Activated CD4-positive, alpha-beta T cell treated with anti-CD3 and anti-CD28 coated beads, Interleukin-2, amount 50 U/mL, for 16 hours (primary cell): Measurements from ENCODE around the gene RBM26.
A peak's percentile ranks its signal among the peaks of the same experiment; 100 is the strongest.

Experiments used
- DNase-seq: peaks from one replicate; pipeline ENCODE4 v3.0.0-alpha.2; 2020

The RBM26 gene, protein sequence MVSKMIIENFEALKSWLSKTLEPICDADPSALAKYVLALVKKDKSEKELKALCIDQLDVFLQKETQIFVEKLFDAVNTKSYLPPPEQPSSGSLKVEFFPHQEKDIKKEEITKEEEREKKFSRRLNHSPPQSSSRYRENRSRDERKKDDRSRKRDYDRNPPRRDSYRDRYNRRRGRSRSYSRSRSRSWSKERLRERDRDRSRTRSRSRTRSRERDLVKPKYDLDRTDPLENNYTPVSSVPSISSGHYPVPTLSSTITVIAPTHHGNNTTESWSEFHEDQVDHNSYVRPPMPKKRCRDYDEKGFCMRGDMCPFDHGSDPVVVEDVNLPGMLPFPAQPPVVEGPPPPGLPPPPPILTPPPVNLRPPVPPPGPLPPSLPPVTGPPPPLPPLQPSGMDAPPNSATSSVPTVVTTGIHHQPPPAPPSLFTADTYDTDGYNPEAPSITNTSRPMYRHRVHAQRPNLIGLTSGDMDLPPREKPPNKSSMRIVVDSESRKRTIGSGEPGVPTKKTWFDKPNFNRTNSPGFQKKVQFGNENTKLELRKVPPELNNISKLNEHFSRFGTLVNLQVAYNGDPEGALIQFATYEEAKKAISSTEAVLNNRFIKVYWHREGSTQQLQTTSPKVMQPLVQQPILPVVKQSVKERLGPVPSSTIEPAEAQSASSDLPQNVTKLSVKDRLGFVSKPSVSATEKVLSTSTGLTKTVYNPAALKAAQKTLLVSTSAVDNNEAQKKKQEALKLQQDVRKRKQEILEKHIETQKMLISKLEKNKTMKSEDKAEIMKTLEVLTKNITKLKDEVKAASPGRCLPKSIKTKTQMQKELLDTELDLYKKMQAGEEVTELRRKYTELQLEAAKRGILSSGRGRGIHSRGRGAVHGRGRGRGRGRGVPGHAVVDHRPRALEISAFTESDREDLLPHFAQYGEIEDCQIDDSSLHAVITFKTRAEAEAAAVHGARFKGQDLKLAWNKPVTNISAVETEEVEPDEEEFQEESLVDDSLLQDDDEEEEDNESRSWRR

DNA sequence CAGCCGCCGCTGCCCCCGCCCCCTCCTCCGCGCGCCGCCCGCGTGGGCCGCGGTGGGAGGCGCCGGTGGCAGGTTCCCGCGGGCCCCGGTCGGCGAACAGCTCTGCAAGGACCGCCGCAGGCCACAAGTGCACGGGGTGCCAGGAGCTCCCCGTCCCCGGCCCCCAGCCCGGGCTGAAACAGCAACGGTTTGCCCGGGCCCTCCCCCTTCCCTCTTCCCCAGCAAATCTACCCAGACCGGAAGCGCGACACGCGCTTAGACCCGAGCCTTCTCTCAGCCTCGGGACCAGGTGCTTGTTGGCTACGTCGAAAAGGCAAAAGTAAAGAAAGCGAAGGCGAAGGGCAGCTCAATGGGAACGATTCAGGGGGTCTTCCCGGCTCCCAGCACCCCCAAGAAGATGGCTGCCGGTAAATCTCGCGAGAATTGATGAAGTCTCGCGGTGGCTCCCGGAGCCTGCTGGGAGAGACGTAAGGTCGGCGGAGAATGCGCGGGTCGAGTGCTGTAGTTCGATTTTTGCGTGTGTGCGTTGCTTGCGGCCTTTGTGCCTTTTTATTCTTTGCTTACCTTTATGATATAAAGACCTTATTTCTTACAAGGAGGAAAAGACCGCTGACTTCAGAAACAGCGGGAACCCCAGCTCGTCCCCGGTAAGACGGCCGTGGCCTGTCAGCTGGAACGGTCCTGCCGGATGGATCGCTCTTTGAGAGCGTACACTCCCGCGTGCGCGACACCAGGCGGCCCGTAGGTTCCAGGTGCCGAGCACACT is at the start of gene RBM26:
RBM26 (minus strand) TSS at position 425 of the 766 bp plus-strand sequence. CDS start 481 bp downstream, outside the sequence.
- peak; percentile 96 for DNase-seq

DNA sequence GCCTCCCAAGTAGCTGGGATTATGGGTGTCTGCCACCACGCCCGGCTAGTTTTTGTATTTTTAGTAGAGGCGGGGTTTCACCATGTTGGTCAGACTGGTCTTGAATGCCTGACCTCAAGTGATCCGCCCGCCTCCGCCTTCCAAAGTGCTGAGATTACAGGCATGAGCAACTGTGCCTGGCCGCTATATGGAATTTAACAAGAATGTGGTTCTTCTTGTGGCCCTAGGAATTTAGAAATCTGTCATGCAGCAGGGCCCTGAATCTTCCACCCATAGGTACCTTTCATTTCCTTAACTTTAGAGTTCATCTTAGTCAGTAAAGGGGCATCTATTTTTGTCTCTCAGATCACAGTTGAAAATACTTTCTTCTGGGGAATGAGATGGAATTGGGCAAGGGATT is 49.3 kb upstream of the RBM26 start:
- no peak for DNase-seq

DNA sequence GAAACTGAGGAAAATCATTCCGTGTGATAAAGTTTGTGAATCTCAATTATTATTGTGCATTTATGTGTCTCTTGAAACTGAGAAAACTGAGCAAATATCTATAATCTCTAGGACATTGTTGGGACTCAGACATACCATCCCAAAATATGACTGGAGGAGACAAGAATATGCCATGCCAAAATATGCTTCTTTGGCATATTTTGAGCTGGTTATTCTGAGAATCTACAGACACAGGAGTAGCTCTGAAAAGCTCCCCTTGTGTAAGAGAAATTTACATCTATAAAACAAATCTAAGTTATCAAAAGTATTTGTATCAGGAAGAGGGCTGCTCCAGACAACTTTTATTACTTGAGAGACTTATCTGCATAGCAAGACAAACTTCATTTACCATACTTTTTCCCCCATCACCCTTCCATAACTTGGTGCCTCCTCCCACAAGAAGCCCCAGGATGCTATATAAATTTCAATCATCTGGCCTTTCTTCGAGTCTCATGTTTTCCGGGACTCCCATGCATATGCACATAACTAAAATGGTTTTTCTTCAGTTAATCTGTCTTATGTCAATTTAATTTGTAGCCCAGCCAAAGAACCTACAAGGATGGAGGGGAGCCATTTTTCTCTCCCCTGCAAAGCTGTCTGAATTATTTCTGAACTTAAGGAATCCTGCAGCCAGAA is 46.3 kb upstream of the RBM26 start:
- DNase-seq = no peak

DNA sequence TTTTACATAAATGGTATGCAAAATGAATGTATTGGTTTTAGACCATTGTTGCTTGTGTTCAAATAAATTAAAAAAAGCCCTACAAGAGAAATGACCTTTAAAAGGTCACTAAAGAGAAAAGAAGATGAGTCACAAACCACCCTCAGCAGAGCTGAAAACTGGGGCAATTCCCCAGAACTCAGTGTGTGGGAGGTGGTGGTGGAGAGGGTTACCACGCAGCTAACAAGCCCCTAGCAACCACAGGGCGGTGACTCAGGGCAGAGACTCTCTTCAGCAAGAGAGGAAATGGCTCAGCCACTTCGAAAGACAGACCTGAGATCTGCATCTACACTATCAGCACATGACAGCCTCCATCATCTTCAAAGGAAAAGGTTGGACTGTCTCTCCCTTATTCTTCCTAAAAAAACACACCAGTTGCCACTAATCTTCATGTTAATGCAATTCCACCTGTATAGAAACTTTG is 45.5 kb upstream of the RBM26 start:
- DNase-seq = peak; percentile 97

DNA sequence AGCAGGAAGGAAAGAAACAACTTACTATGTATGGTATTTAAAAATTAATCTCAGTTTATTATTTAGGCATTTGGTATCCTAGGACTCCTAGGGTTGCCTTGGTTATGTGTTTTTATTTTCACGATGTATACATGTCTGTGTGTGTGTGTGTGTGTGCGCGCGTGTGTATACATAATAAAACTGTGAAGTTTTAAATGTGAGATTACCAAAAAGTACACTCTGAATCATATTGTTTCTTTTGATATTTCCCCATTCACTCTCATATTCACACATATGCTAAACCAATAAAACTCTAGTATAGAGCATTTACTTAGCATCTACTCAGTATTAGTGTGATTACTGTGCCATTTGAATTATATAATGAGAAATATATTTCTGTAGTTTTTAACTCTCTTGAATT is 44.1 kb upstream of the RBM26 start:
- DNase-seq = peak; percentile 57

DNA sequence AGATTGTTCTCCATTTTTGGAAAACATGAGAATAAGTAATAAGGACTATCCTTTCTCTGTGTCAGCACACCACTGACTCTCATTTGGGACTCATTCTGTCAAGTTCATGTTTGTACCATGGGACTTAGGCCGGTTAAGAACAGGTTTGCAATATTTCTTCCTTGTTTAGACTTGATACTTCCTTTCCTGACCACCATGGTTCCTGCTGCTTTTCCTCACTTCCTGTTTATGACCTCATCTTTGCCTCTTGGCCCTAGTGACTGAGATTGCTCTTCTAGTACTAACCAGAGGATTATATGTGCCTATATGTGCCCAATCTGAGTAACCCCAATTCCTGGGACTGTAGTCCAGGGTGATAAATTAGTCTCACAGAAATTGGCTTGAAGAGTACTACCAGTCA is 42.4 kb upstream of the RBM26 start:
- DNase-seq = peak; percentile 51

DNA sequence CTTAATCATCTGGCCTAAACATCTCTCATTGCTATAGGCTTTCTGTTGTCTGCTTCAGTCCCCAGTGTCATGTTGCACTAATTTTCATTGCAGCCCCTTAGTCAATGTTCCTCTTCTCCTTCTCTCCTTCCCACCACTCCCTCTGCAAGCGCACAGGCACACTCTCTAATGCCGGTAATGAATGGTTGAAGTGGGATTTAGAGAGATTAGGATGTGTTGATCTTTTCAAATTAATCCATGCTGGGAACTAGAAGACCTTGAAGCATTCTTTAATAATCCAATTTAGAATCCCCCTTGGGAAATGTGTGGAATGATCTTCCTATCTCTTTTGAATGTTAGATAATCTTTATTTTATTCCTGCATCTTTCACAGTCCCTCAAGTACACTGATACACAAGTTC is 41.7 kb upstream of the RBM26 start:
- no peak for DNase-seq

DNA sequence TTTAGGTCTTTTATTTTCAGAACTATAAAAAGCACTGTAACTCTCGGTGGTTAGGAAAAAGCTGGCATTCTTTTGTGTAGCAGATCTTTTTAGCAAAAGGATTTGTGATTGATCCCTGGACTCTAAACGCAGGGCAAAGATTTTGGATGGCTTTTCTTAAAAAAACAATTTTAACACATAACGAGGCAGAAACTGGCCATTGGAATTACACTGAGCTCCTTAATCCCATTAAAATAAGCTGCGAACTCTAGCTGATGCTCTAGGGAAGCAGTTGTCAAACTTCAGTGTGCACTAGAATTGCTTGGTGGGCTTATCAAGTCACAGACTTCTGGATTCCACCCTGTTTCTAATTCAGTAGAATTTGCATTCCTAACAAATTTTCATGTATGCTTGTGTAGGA is 41.1 kb upstream of the RBM26 start:
- no peak for DNase-seq

DNA sequence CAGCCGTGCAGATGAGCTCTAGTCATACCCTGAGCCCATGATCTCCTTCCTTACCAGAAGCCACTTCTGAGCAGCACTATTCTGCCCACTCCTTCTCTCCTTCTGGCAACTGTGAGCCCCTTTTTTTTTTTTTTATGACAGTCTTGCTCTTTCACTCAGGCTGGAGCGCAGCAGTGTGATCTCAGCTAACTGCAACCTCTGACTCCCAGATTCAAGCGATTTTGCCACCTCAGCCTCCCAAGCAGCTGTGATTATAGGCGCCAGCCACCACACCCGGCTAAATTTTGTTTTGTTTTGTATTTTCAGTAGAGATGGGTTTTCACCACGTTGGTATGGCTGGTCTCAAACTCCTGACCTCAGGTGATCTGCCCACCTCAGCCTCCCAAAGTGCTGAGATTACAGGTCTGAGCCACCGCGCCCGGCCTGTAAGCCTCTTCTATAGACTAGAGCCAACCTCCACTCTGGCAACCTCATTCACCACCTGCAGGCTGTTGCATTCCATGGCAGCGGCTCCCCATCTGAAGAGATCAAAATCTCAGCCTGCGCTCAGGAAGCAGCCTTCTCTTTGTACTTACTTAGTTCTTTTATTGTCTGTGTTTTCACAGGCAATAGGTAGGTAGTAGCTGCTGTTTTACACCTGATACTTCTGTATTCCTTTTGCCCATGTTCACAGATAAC is 40.1 kb upstream of the RBM26 start:
- DNase-seq = no peak

DNA sequence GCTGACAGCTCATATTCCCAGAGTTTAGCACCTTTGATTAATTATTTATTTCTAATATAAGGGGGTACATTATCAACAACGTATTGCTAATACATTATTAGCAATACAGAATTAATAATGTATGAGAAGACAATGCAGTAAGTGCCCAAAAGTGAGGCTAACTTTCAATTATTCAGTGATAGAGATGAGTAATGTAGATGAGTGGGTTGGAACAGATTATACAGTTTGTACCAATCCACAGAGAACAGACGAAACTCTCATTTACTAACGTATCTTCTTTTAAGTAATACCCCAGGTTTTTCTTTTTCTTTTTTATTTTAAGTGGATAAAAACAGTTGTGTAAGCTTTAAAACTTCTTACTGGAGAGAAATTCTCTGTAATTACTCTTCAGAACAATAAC is 36.7 kb upstream of the RBM26 start:
- DNase-seq = no peak

DNA sequence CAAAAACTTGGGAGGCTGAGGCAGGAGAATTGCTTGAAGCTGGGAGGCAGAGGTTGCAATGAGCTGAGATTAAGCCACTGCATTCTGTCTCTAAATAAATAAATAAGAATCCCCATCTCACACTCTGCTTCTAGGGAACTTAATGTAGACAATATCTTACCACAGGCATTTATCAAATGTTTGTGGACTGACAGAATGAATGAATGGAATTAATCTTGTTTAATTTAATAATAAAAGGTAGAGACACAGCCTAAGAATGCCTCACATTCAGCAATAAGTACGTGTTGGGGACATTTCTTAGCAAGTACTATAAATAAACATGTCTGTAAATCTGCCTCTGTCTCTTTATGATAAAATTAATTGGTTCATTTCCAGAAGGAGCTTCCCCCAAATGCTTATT is 36.2 kb upstream of the RBM26 start:
- DNase-seq = no peak

DNA sequence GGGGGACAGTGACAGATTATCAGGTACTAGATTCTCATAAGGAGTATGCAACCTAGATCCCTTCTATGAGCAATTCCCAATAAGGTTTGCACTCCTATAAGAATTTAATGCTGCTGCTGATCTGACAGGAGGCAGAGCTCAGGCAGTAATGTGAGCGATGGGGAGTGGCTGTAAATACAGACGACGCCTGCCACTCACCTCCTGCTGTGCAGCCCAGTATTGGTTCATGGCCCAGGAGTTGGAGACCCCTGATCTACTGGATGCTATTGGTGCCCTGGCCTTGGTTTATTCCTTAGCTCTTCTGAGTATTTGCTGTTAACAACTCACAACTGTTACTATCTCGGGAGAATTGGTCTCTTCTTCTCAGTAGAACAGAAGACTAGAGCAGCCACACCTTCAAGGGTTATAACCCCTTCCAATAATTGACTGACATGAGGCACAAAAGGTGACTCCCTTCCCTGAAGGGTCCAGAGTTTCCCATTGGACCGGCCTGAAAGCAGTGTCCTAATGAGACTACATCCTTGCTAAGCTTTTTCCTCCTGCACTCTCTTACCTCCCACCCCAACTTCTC is 35.0 kb upstream of the RBM26 start:
- no peak for DNase-seq

DNA sequence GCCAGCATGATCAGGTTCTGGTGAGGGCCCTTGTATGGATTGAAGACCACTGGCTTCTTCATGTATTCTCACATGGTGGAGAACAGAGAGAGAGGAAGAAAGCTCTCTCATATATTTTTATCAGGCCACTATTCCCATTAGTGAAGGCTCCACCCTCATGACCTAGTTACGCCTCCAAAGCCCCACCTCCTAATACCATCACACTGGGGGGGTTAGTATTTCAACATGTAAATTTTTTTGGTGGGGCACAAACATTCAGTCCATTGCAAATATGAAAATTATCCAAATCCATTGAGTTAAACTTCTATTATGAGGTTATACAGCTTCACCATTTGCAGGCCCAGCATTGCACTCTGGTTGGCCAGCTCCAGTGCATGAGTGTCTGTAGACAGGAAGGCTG is 33.2 kb upstream of the RBM26 start:
- DNase-seq = no peak

DNA sequence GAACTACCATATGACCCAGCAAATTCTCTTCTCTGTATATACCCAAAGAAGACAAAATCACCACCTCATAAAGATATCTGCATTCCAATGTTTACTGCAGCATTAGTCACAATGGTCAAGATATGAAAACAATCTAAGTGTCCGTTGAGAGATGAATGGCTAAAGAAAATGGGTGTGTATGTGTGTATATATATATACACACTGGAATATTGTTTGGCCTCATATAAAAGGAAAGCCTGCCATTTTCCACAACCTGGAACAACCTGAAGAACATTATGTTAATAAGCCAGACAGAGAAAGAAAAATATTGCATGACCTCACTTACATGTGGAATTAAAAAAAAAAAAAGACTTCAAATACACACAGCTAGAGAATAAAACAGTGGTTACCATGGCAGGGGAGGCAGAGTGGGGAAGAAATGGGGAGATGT is 29.5 kb upstream of the RBM26 start:
- no peak for DNase-seq

DNA sequence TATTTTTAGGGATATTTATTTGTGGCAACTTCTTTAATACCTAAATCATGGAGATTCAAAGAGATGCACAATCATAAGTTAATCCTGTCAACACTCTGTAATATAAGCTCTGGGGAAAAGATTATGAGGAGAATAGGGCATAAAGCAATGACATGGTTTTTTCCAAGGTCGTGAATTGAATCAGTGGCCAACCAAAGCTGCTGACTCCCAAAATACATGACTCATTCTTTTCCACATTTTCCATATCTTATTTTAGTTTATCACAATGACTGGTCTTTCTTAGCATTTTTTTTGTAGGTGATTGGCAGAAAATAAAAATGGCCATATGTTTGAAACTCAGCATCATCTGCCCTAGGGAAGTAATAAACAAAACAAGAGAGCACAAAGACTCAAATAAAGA is 28.5 kb upstream of the RBM26 start:
- DNase-seq = no peak

DNA sequence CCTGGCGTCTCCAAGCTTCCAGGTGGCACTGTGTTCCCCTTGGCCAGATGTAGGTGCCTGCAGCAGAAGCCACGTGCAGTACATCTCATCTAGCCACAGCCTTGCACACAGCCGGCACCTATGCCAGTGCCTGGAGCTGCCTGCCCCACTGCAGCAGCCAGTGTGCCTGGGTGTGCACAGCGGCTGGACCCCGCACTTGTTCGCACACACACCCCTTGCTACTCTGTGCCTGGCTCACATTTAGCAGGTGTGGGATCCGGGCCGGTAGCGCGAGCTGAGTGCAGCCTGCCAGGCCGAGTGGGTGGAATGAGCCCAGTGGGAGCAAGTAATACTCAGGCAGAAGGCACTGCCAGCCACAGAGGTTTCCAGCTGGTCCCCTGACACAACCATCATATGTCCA is 26.9 kb upstream of the RBM26 start:
- no peak for DNase-seq

DNA sequence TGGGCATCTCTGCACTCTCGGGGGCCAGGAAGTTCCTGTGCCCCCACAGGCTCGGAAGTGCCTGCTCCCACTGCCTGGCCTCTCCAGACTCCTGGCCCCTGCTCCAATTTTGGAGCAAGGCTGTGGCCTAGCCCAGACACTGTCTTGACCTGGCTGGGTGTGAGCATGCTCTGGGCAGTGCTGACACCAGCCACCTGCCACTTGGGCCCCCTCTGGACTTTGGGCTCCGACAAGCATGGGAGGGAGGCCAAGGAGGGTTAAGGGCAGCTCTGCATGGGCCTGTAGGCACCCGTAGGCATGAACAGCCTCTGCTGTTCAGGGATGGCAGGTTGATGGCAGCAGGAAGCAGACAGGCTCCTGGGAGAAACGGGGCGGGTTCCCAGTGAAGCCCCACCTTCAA is 26.0 kb upstream of the RBM26 start:
- no peak for DNase-seq

DNA sequence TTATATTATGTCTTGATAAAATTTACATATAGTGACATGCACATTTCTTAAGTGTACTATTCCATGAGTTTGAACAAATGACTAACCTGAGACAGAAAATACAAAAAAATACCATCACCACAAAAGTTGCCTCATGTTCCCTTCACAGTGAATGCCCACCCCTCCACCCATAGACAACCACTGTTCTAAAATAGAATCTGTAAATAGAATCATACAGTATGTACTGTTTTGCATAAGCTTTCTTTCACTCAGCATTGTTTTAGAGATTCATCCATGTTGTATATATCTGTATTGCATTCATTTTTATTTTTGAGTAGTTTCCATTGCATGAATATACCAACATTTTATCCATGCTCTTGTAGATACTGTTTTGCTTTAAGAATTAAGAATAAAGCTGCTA is 23.3 kb upstream of the RBM26 start:
- no peak for DNase-seq

DNA sequence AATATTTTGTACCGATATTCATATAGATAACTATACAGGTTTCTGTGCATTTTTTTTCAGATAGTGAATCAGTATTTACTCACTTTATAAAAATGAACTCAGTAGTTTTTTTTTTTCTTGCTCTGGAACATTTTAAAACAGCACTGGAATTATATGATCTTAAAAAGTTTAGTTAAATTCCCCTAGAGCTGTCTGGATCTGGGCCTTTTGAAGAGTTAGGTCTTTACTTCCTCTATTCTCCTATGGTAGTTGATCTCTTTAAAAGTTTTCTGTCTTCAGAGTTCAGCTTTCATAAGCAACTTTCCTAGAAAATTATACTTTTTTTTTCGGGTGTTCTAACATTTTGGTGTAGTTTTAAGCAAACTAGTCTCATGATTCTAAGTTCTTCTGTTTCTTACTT is 21.8 kb upstream of the RBM26 start:
- no peak for DNase-seq

DNA sequence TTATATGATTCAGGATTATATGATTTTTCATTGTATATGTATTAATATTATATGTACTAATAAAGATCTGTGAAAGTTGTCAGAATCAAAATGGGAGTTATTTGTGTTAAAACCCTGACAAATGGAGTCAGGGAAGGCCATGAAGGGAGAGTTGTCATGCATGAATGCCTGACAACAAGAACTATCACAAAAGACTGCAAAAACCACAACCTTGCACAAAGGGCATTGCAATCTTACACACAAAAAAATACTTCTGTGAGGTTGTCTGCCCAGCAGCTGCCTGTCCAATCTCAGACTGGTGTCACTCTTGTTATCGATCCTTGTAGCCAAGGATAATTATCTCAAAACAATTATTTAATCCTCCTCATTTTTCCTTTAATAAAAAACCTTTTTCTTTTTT is 21.2 kb upstream of the RBM26 start:
- no peak for DNase-seq
